ENCODE measurements around the gene LRRFIP1.
"Not testable (repeated sequence)": the region's sequence is repeated elsewhere in the genome, so short reads cannot be mapped to it uniquely, and the experiment has no call there.

Gene LRRFIP1

DNA sequence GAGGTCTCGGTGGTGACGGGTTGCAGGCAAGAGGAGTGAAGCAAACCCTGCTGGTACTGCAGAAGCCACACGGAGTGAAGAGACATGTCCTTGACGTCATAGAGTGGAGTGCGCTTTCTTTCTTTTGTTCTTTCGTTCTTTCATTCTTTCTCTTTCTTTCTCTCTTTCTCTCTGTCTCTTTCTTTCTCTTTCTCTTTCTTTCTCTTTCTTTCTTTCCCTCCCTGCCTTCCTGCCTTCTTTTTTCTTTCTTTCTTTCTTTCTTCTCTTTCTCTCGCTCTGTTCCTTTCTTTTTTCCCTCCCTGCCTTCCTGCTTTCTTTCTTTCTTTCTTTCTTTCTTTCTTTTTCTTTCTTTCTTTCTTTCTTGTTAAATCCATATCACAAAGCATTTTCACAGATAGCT, 39.2 kb downstream of the LRRFIP1 start:
- DNase-seq = no peak

DNA sequence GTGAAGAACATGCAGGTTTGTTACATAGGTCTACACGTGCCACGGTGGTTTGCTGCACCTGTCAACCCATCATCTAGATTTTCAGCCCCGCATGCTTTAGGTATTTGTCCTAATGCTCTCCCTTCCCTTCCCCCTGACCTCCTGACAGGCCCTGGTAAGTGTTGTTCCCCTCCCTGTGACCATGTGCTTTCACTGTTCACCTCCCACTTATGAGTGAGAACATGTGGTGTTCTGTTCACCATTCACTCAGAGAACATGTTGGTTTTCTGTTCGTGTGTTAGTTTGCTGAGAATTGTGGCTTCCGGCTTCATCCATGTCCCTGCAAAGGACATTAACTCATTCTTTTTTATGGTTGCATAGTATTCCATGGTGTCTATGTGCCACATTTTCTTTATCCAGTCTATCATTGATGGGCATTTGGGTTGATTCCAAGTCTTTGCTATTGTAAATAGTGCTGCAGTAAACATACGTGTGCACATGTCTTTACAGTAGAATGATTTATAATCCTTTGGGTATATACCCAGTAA, 39.7 kb downstream of the LRRFIP1 start:
- DNase-seq = not testable (repeated sequence)

DNA sequence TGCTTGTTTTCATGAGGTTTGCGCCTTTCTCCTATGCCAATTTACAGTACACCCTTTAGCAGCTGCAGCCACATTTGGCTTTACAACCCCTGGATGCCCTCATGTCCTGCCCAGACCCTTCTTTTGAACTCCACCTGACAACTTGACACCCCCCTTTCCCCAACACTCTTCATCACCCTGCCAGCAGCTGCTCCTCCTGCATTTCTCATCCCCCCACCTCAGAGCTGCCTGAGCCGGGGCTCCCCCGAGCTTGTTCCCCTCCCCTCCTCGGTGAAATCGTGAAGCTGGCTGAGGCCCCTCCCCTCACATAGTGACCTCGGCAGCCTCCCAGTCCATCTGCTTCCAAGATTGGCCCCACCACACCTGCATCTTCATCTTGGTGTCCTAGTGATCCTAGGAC, 40.5 kb downstream of the LRRFIP1 start:
- no peak for DNase-seq

DNA sequence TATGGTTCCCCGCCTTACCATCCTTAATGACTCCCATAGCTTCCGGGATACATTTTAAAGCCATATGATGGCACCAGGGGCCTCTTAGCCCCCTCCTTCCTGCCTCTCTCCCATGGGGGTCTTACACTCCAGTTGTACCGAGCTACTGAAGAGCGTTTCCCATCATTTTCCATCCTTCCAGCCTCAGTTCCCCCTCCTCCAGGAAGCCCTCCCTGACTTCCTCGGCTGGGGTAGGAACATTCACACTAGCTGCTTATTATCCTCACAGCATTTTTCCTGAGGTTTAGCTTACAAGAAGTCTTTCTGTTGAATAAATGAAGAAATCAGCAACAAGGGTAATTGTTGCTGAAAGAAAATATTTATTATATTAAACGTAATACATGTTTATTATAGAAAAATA, 41.1 kb downstream of the LRRFIP1 start:
- no peak for DNase-seq

DNA sequence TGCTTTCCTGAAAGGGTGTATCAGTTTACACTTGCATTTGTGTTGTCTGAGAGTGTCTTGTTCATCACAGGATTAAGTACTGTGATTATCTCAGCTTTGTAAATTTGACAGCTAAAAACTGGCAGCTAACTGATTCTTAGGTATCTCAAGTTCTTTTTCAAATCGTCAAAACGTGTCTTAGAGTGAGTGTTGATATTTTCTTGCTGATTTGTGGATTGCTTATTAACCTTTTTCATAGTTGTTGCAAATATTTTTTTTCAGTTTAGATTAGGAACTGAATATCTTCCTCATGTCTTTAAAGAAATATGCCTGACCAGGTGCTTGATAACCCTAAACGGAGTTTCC, 41.9 kb downstream of the LRRFIP1 start:
- no peak for DNase-seq

DNA sequence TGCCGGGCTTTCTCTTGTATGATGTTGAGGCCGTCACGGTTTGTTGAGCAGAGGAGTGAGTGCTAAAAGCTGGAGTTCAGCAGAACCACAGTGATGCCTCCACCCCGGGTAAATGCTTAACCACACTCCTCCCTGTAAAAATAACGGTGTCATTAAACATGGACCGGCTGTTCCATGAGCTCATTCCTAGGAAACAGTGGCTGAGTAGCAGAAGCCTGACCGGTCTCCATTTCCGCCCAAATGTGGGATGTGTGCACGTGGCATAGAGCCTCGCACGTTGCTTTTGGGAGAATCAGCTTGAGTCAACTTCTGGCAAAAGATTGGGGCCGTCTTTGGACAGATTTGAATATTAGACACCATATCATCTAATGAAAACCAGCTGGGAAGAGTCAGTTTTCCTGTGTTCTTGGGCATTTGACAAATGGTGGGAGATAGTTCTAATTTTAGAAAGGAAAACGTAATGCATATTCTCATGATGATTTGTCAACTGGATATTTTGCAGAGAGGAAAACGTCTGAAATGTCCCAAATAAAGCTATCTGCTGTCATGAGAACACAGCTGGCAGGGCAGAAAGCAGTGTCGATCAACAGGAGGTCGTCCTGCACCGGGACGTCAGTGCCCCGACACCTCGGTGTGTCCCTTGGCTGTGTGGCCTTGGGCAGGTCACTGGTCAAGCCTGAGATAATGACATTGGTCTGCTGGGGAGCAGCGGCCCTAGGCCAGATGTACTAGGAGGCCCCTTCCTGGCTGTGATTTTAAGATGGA, 42.4 kb downstream of the LRRFIP1 start:
- DNase-seq = no peak

DNA sequence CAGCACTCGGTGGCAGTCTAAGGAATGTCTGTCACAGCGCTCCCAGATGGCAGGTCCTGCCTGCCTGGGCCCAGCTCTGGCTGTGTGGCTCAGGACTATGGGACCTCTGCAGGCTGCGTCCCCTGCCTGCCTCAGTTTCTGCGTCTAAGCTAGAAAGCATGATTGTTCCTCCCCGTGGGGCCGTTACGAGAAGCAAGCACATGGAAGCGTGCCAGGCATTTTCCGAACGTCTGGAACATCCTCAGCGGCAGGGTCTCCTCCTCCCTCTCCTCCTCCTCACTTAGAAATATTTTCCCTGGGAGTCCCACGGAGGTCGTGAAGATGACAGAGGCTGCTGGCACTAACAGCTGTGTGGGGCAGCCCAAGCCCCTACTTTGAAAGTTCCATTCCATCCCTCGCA, 43.3 kb downstream of the LRRFIP1 start:
- DNase-seq = no peak

DNA sequence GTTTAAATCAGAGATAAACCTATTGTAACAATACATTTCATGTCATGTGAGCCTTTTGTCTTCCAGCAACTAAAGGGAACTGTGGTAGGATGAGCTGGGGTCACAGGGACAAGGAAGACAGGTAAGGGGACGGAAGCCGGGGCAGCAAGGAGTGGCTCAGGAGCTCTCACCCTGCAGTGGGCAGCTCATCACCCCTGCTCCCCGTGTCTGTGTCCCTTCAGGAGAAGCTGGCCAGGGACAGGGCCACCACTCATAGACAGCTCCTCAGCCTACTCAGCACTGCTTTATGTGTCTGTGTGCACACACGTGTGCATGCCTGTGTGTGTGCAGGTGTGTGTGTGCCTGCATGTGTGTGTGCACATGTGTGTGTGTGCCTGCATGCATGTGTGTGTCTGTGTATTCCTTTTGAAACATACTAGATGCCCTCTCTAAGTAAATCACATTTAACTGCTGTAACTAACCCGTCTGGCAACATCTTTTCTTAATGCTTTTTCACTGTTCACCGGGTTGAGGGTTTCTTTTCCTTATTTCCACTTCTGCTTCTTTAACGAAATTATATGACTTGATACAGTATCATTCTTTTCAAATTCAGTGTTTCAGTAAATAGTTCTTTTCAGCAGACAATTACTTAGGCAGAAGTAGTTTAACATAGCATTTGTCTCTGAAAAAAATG, 44.2 kb downstream of the LRRFIP1 start:
- DNase-seq = no peak

DNA sequence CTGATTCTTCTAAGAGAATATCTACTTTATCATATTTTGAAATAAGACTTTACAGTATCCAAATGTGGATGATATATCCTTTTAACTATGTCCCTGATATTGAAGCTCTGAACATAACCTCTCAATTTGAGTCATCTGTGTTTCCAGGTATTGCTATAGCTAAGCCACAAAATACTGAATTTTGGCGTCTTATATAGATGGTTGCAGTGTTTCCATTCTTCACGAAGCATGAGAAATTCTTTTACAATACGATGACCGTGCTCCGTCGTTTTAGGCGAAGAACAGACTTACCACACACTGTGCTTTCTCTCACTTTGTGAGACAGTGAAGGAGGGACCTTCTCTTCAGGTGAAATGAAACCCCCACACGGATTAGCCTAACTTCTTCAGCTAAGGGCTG, 45.3 kb downstream of the LRRFIP1 start:
- no peak for DNase-seq

DNA sequence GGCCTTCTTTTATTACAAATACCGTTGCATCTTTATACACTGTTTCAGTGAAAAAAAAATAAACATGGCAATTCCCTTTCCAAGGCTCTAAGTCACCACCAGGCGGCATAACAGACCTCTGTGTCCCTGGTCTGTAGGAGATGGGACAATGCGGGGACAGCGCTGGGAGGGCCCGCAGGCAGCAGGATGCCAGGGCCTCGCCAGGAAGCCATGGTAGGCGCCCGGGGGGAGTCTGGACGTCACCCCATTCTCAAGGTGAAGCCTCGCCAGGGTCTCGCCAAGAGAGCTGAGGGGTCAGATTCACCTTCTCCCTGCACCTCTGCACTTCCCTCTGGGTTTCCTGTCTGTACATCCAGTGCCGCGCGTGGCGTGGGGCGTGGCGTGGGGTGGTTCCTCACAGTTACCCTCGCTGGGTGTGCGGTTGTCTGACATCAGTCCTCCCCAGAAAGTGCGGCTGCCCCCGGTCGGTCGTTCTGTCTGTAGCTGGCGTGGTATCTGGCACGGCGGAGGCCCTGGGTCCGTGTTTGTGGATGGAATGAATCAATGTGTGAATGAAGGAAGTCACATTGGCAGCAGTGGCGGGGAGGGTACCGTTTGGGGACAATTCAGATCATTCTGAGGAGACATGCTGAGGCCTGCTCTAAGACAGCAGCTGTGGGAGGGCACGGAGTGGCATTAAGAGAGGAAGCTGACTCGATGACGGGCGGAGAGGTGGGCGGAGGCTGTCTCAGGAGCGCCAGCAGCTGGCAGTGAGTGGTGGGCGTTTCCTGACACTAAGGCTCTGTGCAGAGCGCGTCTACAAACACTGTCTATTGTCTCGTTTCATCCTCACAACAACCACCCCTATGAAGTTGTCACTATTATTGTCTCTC, 46.0 kb downstream of the LRRFIP1 start:
- no peak for DNase-seq

DNA sequence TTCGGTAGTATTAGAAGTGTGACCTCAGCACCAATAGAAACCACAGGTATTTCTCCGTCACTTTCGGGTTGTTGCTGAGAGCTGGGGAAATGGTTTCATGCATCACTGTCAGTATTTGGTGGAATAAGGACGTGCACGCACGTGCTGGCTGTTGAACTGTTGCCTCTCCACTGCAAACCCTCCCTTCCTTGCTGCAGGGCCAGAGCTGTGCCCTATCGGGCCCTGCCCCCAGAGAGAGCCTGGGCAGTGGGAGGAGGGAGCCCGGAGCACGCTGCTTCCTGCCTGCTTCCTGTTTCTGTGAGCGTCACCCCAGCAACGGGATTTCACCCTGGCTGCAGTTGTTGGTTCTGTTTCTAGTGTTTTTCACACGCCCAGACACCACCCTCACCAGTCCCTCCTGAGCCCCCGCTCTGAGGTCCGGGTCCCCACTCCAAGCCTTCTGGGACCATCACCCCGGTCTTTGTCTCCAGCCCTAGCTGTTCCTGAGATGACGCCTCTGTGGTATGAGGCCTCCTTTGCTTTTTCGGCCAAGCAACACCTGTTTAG, 47.4 kb downstream of the LRRFIP1 start:
- peak; percentile 96 for DNase-seq

DNA sequence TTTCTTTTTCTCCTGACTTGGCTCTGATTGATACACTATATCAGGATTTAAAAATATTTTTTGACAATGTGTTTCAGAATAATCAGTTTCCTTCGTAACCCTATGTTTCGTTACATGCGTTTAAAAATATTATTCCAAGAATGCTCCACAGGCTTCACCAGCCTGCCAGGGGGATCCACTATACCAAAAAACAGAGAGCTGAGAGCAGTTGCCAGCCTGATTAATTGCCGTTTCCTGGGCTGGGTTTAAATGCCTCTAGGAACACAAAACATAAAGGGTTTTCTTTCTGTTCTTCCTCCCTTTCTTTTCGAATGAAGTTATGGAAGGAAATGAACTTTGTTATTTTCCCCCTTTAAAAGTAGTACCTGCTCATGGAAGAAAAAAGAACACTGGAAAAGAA, 47.9 kb downstream of the LRRFIP1 start:
- DNase-seq = no peak

DNA sequence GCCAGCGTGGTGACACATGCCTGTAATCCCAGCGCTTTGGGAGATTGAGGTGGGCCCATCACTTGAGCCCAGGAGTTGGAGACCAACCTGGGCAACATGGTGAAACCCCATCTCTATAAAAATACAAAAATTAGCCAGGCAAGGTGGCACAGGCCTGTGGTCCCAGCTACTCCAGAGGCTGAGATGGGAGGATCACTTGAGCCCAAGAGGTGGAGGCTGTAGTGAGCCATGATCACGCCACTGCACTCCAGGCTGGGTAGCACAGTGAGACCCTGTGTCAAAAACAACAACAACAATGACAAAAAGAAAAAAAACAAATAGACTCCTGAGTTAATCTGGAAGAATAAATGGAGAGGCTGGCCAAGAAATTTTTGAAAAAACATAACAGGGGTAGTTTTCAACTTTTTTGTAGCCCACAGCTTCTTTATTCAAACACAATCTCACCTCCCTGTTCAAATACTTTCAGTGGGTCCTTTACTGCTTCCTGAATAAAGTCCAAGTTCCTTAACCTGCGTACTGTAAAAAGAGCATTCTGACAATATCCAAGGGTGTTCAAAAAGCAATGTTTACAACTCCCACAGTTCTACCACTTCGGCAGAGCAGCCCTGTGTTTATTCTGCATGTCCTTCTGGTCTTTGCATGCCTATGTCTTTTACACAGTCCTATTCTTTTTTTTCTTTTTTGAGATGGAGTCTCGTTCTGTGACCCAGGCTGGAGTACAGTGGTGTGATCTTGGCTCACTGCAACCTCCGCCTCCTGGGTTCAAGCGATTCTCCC, 53.5 kb downstream of the LRRFIP1 start:
- DNase-seq = no peak

DNA sequence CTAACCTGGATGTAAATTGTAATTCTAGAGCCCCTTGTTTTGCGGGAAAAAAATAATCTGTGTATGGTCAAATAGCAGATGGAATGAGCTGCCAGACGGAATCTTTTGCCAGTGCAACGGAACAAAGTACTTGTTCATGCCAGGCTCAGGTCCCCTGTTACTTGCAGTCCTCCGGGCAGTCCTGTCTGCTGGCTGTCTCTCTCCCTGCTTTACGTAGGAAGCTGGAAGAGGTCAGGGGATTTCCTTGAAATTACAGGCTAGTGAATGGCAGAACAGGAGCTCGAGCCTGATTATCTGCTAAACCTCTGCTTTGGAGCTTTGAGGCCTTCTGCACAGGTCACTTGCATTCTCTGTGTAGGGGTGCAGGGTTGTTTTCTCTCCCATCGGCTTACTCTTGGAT, 54.8 kb downstream of the LRRFIP1 start:
- no peak for DNase-seq

DNA sequence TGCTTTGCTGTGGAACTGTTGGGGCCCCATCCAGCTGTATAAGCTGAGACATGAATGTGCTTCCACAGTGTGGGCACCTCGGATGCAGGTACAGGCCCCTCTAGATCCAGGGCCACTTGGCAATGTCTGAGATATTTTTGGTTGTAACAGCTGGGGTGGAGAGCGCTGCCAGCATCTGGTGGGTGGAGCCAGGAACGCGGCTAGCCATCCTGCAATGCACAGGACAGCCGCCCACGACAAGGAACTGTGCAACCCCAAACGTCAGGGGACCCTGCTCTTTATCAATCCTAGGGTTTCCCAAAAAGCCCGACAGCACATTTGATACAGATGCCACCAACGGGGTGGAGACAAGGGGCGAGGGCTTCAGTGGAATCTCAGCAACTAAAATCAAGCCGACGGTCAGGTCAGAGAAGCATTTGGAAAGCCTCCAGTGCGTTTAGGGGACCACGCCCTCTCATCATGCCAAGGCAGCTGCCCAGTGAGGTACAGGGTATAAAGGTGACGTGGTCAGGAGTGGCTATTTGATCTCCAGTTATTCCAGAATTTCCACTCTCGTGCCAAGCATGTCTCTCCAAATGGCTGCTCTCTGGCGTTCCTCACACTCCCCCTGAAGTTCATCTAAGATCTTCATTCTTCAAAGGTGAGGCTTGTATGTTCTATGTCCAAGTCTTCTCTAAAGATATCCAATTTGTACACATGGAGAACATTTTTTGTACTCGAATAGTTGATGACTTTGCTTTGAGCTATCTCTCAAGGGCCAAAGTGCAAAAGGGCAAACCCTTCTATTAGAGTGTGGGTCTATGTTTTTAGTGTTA, 55.7 kb downstream of the LRRFIP1 start:
- no peak for DNase-seq

DNA sequence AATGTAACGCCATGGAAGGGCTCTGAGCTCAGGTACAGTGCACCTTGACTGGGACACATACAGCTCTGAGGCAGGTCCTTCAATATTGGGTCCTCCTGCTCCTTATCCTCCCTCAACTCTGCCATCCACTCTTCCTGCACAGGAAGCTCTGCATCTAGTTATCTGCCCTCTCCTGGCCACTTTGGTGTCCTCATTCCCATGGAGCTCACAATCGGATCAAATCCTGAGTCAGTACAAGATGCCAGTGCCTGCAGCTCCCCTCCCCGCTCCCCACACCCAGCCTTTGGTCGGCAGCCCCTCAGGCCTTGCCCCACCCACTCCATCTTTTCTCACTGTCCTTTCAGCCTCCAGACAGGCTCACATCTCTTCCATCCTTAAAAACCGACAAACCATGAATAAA, 58.0 kb downstream of the LRRFIP1 start:
- peak; percentile 44 for DNase-seq

DNA sequence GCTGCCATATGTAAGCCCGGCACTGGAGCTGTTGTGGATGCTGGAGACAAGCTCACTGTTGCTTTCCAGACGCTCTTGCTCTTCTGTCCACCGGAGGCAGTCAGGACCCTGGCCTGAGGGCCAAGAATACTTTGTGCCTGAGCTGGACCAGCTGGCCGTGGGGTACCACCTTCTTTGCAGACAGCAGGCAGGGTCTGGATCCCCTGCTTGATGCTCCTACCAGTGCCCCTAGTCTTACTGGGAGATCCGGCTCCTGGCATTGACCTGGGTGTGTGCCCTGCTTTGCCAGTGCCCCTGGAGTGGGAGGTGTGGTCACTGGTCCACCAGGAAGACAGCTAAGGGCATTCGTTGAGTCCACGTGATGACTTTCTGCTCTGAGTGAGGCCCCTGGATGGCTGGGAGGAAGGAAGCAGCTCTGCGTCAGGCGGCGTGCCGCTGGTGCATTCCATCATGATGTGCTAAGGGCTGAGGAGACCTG, 59.3 kb downstream of the LRRFIP1 start:
- peak; percentile 35 for DNase-seq

DNA sequence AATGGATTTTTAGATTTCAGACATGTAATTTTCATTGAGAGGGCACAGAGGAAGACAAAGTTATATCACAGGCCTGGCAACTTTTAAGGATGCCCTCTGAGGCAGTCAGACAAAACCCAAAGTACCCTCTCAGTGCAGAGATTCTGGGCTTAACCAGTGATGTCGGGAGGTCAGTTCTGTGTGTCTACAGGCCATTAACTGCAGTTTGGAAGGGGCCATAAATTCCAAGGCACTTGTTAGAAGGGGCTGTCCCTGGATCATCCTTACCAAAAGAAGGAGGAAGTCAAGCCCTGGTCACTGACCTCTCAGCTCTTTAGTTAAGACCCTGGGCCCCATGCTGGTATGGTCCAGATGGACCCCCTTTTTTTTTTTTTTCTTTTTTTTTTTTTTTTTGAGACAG, 60.7 kb downstream of the LRRFIP1 start:
- DNase-seq = no peak

DNA sequence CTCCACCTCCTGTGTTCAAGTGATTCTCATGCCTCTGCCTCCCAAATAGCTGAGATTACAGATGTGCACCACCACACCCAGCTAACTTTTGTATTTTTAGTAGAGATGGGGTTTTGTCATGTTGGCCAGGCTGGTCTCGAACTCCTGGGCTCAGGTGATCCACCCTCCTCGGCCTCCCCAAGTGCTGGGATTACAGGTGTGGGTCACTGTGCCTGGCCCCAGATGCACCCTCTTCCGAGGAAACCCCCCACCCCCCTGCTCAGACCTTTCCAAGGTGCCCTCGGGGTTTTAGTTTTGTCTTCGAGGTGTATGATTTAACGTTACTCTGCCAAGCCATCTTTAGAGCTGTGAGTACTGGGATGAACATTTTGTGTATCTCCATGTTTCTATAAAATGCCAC, 61.2 kb downstream of the LRRFIP1 start:
- DNase-seq = not testable (repeated sequence)

DNA sequence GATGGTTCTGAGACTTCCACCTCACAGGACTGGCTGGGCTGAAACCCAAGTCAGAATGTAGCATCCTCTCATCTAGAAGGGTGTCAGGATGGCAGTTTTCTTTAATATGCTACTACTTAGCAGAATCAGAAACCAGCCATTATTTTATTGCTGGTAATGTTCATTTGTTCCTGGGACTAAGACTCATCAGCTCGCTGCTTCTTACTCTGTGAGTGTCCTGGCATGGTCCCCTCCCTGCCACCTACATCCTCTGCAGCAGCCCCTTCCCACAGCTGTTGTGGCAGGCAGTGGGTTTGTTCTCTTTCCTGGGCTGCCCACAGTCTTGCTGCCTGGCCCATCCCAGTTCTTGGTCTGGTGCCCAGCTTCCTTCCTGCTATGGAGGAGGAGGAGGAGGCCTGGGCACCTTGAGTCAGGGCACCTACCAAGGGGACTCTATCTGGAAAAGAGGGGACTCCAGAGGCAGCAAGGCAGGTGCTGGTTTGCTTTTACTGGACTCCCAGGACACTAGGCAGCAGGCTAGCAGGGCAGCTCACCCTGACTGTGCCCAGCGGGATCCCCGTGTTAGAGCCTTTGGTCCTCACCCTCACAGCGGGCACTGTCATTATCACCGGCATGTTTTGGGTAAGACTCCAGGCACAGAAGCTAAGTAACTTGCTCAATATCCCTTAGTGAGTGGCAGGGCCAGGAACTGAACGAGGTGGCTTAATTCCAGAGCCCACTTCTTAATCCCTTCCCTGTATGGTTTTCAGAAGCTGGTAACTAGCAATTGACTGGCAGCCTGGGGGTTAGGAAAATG, 62.1 kb downstream of the LRRFIP1 start:
- peak; percentile 49 for DNase-seq
